A673 (cell line): ENCODE results near the gene TAF11L6. TPM values are rescaled to one million over a fixed set of nuclear protein-coding genes. Genes with fewer than 3 reads are reported as not detected.
A peak's percentile ranks its signal among the peaks of the same experiment; 100 is the strongest.
"Not testable (repeated sequence)": the region's sequence is repeated elsewhere in the genome, so short reads cannot be mapped to it uniquely, and the experiment has no call there.

Source experiments
- Bru-seq: library from RNA; stranded (reverse); fragments of 400-500 nt; gene quantifications from one replicate; lab custom pipeline; 2021; lab: Mats Ljungman, UMichigan
- BruChase-seq, 2 experiments: library from RNA; stranded (reverse); fragments of 400-500 nt; gene quantifications; one replicate each; lab custom pipeline; 2021; lab: Mats Ljungman, UMichigan
- BruUV-seq: library from RNA; stranded (reverse); fragments of 400-500 nt; replicated peaks from 2 replicates; lab custom pipeline; 2021; lab: Mats Ljungman, UMichigan
- CTCF ChIA-PET: fragments of 300-600 bp; sonication (Branson Sonifier 250); formaldehyde crosslinking; loops from one replicate; lab custom pipeline; 2022; ENCODE audit warnings: antibody characterized with exemption; lab: Charles Lee
- POLR2A ChIA-PET: fragments of 300-600 bp; sonication (Branson Sonifier 250); formaldehyde crosslinking; loops from one replicate; lab custom pipeline; 2022; ENCODE audit warnings: antibody characterized with exemption; ENCODE audit not compliant: low non-redundant PET; lab: Charles Lee
- DNase-seq: peaks from one replicate; pipeline ENCODE4 v3.0.0-alpha.2; 2015; ENCODE audit warnings: low spot score
- H3K27ac ChIP-seq: fragments of 200-600 bp; sonication (generic); 2 replicates; pipeline ENCODE4 v1.5.1; 2016; ENCODE audit warnings: mixed run types, low read depth, mild to moderate bottlenecking, mixed read lengths, antibody characterized with exemption, low read length; ENCODE audit not compliant: poor library complexity, severe bottlenecking
- H3K27me3 ChIP-seq: fragments of 200-600 bp; sonication (generic); replicated peaks from 2 replicates; pipeline ENCODE4 v1.6.1; 2017; ENCODE audit warnings: mixed run types, low read depth, mild to moderate bottlenecking, mixed read lengths, antibody characterized with exemption, low read length; ENCODE audit not compliant: insufficient read depth, poor library complexity
- H3K36me3 ChIP-seq: fragments of 200-600 bp; sonication (generic); 2 replicates; pipeline ENCODE4 v1.6.1; 2016; ENCODE audit warnings: mixed run types, mild to moderate bottlenecking, mixed read lengths, antibody characterized with exemption, low read length; ENCODE audit not compliant: insufficient read depth, poor library complexity, severe bottlenecking
- H3K4me1 ChIP-seq: fragments of 200-600 bp; sonication (generic); 2 replicates; pipeline ENCODE4 v1.6.1; 2017; ENCODE audit warnings: mixed run types, mild to moderate bottlenecking, mixed read lengths, antibody characterized with exemption, low read length; ENCODE audit not compliant: insufficient read depth, poor library complexity, severe bottlenecking
- H3K4me3 ChIP-seq: fragments of 200-600 bp; sonication (generic); 2 replicates; pipeline ENCODE4 v1.5.1; 2016; ENCODE audit warnings: low read depth, mixed run types, mild to moderate bottlenecking, mixed read lengths, low read length; ENCODE audit not compliant: poor library complexity, severe bottlenecking
- H3K9me3 ChIP-seq: fragments of 200-600 bp; sonication (generic); 2 replicates; pipeline ENCODE4 v1.6.1; 2016; ENCODE audit warnings: mixed run types, low read depth, mild to moderate bottlenecking, mixed read lengths, antibody characterized with exemption, low read length; ENCODE audit not compliant: poor library complexity, severe bottlenecking
- EZH2 ChIP-seq: fragments of 200-600 bp; sonication (generic); IDR thresholded peaks from 2 replicates; pipeline ENCODE4 v1.6.1; 2017; ENCODE audit warnings: borderline replicate concordance, low read depth, mild to moderate bottlenecking, mixed read lengths, antibody characterized with exemption, low read length; ENCODE audit not compliant: poor library complexity, severe bottlenecking
- intact Hi-C: fragments of 100-400 bp; cut with micrococcal nuclease; formaldehyde crosslinking; loops from one replicate; pipeline ENCODE4 v1.10.0; 2022; ENCODE audit not compliant: unreplicated experiment
- long read RNA-seq: library from polyadenylated mRNA; stranded (forward); transcript quantifications from one replicate; pipeline ENCODE4 v2.0.0, GENCODE V29; 2022
- total RNA-seq: library from RNA; stranded (reverse); gene quantifications from 2 replicates; pipeline ENCODE4 v1.2.3, GENCODE V29; 2021
- TF ChIP-seq, protein P1 (sequence below): fragments of 300-800, 200-600 bp; sonication (generic); conservative IDR thresholded peaks from 2 replicates; pipeline ENCODE4 v1.5.1; 2017; ENCODE audit warnings: low read depth, mild to moderate bottlenecking, antibody characterized with exemption, low read length, moderate library complexity, mixed read lengths

Gene TAF11L6
- total RNA-seq (not detected in 2 replicates), Bru-seq, nascent RNA (not detected), BruChase-seq, experiment 1, labeled RNA remaining after a 2-hour chase (not detected), BruChase-seq, experiment 2, labeled RNA remaining after a 6-hour chase (not detected)
- long read RNA-seq, result 0 reads

DNA sequence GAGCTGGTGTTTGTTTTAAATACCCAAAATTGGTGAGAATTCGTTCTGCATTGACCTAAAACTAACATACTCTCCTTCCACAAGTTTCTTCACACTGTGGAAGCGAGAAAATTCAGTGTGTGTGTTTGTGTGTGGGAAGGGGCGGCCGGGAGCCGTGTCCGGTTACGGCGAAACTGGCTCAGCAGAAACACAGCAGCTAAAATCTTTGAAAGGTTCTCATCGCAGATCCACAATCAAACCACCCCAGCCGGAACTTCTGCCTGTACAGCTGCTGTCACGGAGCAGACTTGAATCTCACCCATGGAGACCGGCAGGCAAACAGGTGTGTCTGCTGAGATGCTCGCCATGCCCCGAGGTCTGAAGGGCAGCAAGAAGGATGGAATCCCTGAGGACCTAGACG, at the start of gene TAF11L6:
TSS of gene TAF11L6 (plus strand) at position 301 of the 400 bp plus-strand sequence.
- H3K27me3 ChIP-seq, H3K4me1 ChIP-seq, BruUV-seq, H3K36me3 ChIP-seq, intact Hi-C loops, H3K27ac ChIP-seq, DNase-seq, H3K9me3 ChIP-seq, POLR2A ChIA-PET, CTCF ChIA-PET, H3K4me3 ChIP-seq: not testable (repeated sequence)

DNA sequence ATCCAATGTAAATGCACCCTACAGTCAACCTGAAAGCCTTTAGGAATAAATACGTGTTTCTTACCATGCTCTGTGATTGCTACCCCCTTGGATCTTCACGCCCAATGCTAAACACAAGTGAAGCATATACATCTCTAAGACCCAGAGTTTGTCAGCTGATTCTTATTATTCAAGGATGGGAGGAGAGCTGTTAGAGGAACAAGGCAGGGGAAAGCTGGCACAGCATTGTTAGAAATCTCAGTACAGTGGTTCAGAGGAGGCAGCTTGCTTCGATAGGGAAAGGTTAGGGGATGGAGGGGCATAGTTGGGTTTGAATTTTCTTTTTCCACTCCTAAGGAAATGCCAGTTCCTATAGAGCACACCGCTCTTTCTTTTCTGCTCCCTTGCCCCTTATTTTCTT, 47.1 kb upstream of the TAF11L6 start:
- DNase-seq, result peak; percentile 24
- intact Hi-C loops, result no loop called here
- no peak overlapping the region for H3K4me3 ChIP-seq
- no peak overlapping the region for H3K27ac ChIP-seq
- H3K9me3 ChIP-seq, result no peaks in the 10 kb centered on the region
- H3K36me3 ChIP-seq, result no peaks in the 10 kb centered on the region
- POLR2A ChIA-PET, result no interaction called here
- peaks cover 26% of the 10 kb centered on the region for H3K4me1 ChIP-seq
- CTCF ChIA-PET, result interaction anchor here (0.7 to 1.0 kb wide), 2 partner anchors 49 to 801 kb away, joined by 3 to 4 read pairs; no protein-coding TSS in a partner anchor
- TF ChIP-seq, protein P1, sequence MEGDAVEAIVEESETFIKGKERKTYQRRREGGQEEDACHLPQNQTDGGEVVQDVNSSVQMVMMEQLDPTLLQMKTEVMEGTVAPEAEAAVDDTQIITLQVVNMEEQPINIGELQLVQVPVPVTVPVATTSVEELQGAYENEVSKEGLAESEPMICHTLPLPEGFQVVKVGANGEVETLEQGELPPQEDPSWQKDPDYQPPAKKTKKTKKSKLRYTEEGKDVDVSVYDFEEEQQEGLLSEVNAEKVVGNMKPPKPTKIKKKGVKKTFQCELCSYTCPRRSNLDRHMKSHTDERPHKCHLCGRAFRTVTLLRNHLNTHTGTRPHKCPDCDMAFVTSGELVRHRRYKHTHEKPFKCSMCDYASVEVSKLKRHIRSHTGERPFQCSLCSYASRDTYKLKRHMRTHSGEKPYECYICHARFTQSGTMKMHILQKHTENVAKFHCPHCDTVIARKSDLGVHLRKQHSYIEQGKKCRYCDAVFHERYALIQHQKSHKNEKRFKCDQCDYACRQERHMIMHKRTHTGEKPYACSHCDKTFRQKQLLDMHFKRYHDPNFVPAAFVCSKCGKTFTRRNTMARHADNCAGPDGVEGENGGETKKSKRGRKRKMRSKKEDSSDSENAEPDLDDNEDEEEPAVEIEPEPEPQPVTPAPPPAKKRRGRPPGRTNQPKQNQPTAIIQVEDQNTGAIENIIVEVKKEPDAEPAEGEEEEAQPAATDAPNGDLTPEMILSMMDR, result no peak
- no peak for TF ChIP-seq EZH2
- no peaks in the 10 kb centered on the region for H3K27me3 ChIP-seq
- BruUV-seq, result no TSS peak

DNA sequence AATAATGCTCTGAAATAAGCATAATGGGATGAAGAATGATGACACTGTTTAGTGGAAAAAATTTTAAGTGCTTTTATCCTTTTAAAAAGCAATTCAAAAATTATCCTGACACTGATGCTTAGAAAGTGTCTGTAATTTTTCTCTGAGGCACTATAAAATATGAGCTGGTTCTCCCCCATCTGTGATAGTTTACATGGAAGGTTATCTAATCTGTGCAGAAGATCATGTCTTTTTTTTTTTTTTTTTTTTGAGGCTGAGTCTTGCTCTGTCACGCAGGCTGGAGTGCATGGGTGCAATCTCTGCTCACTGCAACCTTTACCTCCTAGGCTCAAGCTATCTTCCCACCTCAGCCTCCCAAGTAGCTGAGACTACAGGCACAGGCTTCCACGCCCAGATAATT, 45.7 kb upstream of the TAF11L6 start:
- Histone ChIP-seq H3K9me3 (no peaks in the 10 kb centered on the region), H3K4me1 (peaks cover 20% of the 10 kb centered on the region), H3K27me3 (no peaks in the 10 kb centered on the region), H3K27ac (no peak overlapping the region), H3K36me3 (no peaks in the 10 kb centered on the region), H3K4me3 (no peak overlapping the region)
- CTCF ChIA-PET, result interaction anchor here (0.6 kb wide), 1 partner anchor 1432 kb away, joined by 3 read pairs; no protein-coding TSS in a partner anchor
- no TSS peak for BruUV-seq
- DNase-seq, result no peak
- POLR2A ChIA-PET, result no interaction called here
- intact Hi-C loops, result no loop called here
- TF ChIP-seq, protein P1, result no peak
- no peak for TF ChIP-seq EZH2

DNA sequence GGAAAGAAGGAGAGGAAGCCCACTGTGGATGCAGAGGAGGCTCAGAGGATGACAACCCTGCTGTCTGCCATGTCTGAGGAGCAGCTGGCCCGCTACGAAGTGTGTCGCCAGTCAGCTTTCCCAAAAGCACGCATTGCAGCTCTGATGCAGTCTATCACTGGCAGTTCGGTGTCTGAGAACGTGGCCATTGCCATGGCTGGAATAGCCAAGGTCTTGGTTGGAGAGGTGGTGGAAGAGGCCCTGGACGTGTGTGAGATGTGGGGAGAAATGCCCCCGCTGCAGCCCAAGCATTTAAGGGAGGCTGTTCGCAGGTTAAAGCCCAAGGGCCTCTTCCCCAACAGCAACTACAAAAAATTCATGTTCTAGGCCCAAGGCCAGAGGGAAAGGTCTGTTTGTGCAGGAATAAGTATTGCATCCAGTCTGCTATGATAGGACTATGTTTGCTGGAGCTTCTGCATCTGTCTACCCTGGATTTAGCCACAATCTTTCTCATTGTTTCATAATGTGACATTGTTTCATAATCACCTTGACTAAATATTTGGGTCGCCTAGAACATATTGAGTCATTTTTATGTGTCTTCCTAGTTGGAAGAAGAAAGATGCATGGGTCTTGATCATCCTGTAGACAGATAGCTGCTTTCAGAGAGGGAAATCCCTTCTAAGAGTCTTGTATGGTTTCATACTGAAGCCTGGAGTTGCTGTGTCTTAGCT, 41.9 kb upstream of the TAF11L6 start:
- CTCF ChIA-PET, BruUV-seq, H3K27ac ChIP-seq, H3K27me3 ChIP-seq, H3K9me3 ChIP-seq, H3K4me3 ChIP-seq, intact Hi-C loops, H3K36me3 ChIP-seq, POLR2A ChIA-PET, DNase-seq: not testable (repeated sequence)
- H3K4me1 ChIP-seq, result peaks cover 16% of the 10 kb centered on the region
